H1 (cell line): ENCODE results near the gene LIPM.

Experiments
- CTCF ChIP-seq, 3 experiments: IDR thresholded peaks; 1 replicate in 2 of 3; 2 replicates in 1 of 3; pipeline versions ENCODE4 v1.5.1 to v1.6.1; 2011; ENCODE audit warnings: low read length in 3 of 3, mild to moderate bottlenecking in 3 of 3, inconsistent platforms in 2 of 3, low read depth in 1 of 3, moderate library complexity in 1 of 3; ENCODE audit not compliant: insufficient read depth in 1 of 3; ENCODE audit errors: control extremely low read depth in 1 of 3
- RAD21 ChIP-seq, 2 experiments: IDR thresholded peaks in 1 of 2; conservative IDR thresholded peaks in 1 of 2; 2 replicates each; pipeline ENCODE4 v1.6.1; 2011; ENCODE audit warnings: low read depth in 2 of 2, low read length in 2 of 2, improper control_type of control experiment in 1 of 2, inconsistent platforms in 1 of 2, mild to moderate bottlenecking in 1 of 2, moderate library complexity in 1 of 2
- SP1 ChIP-seq: IDR thresholded peaks from 2 replicates; pipeline ENCODE4 v1.6.1; 2011; ENCODE audit warnings: low read depth, low read length
- SP2 ChIP-seq: IDR thresholded peaks from 2 replicates; pipeline ENCODE4 v1.6.1; 2012; ENCODE audit warnings: mild to moderate bottlenecking, low read length, inconsistent platforms

DNA sequence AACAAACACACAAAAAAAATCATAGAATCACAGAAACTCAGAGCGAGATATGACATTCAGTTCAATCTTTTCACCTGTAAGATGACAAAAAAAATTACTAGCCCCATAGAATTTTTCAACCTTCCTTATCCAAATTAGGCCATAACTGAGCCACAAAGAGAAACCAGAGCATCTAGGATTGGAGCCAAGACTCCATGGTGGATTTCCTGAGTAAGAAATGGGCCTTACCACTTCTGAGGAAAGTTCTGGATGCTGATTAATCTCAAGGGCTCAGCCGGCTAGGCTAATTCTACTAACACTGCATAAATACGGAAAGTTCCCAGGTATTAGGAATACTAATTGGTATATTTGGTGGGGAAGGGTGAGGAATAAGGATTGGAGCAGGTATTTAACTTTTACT is 16.8 kb downstream of the LIPM start:
- TF ChIP-seq SP1 (no peak), CTCF (IDR thresholded peaks at IDR 0.05; ENCODE audit: control extremely low read depth in 1 of 3, insufficient read depth in 1 of 3, low read depth in 1 of 3, low read length in 3 of 3) (no peak), SP2 (no peak), RAD21 (IDR thresholded peaks at IDR 0.05 in 1 of 2, conservative IDR thresholded peaks at IDR 0.05 in 1 of 2; ENCODE audit: low read depth in 2 of 2, low read length in 2 of 2) (no peak)
